Putamen (tissue), 1 donor: ENCODE results near the gene ARL15.
A peak's percentile ranks its signal among the peaks of the same experiment; 100 is the strongest.

Experiments
- DNase-seq: peaks from one replicate; pipeline ENCODE4 v3.0.0-alpha.2; 2016; ENCODE audit warnings: low spot score

The ARL15 gene

GRCh38 chr5:54205453-54205852 is 104.9 kb downstream of the ARL15 start:
- no peak for DNase-seq

- DNase-seq = no peak
These were observed 113.4 kb downstream of the ARL15 start for GRCh38 chr5:54197018-54197417.

- DNase-seq = no peak
These were observed 114.7 kb downstream of the ARL15 start for GRCh38 chr5:54195701-54196100.

DNA sequence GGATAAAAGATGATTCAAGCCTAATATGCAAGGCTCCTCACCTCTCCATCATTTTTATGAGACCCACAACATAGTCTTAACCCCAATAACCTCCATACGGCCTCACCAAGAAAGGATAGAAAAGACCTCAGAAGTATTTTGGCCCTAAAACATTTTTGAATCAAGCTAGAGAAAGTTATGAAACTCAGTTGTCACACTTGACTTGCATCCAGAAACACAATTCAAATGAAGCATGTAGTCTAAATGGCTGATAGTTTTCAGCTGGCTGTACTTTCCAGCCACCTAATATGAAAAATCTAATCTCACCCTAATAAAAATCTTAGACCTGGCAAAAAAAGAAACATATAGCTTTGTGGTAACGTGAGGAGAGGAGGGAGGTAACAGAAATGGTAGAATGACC is 116.1 kb downstream of the ARL15 start:
- DNase-seq = no peak

GRCh38 chr5:54187694-54188093 is 122.7 kb downstream of the ARL15 start:
- no peak for DNase-seq

DNA sequence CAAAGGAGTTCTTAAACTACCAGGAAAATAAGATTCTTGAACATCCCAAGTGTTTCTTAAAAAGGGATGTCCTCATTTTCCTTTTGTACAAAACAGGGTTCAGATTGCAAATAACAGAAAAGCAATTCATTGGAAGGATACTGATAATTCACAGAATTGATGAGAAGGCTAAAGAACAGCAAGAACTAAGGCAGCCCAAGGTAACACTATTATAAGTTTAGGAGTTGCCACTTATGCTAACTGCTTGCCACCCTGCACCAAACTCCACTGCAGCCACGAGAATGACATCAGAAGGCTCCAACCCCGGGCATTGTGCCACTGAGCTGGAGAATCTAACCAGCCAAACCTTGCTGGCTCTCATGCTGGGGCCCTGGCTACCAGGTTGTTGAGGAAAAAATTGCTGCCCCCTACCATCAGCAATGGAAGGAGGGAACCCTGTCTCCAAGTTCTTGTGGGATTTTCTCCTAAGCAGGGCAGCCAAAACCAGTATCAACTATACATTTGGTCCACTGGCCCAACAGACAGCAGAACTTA is 123.4 kb downstream of the ARL15 start:
- DNase-seq = no peak

- no peak for DNase-seq
These were observed 124.3 kb downstream of the ARL15 start for GRCh38 chr5:54186108-54186507.

GRCh38 chr5:54184806-54185205 is 125.6 kb downstream of the ARL15 start:
- no peak for DNase-seq

- no peak for DNase-seq
These were observed 129.7 kb downstream of the ARL15 start for GRCh38 chr5:54180630-54181031.

DNA sequence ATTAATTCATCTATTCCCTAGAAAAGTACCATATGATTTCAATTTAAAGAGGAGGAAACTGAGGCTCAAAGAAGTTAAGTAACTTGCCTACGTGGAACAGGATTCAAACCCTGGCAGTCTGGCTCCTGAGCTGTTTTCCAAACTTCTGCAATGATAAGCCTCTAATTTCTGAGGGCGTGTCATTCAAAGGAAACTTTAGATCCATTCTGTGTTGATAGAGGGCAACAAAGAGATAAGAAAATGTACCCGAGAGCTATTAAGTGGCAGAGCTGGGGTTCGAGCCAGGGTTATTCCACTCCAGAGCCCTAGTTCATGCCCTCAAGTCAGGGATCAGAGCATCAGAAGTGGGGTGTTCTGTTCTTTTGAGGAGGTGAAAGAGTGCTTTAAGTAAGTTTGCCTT is 131.4 kb downstream of the ARL15 start:
- no peak for DNase-seq

DNA sequence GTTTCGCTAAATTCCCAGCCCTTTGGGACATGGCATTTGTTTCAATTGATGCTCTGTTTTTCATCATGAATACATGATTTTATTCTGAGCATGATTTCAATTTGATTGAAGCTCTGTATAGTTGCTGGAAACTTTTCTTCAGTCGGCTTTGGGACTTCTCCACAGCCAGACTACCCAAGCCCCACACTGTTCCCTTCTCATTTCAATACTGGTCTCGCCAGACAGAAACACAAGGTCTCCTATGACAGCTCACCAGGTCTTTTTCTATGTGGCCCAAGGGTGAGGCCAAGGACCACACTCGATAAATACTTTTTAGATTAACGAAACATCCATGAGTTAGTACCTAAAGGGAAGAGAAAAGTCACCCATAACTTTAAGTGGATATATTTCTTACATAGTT is 132.2 kb downstream of the ARL15 start:
- peak; percentile 5 for DNase-seq

DNA sequence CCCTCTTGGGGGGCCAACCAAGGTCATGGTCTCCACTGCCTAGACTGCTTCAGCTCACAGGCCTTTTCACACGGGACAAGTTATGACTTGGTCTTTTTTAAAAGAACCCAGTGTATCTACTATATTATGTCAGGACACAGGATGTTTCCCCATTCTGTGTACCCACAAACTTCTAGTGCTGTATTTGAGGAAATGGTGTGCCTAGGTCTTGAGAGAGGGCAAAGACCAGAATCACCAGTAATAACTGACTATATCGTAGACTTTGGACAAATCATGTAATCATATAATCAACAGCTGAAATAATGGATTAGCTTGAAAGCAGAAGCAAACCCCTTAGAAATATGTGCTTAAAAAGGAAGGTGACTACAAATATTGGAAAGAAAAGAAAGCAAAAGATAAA is 133.3 kb downstream of the ARL15 start:
- no peak for DNase-seq

DNA sequence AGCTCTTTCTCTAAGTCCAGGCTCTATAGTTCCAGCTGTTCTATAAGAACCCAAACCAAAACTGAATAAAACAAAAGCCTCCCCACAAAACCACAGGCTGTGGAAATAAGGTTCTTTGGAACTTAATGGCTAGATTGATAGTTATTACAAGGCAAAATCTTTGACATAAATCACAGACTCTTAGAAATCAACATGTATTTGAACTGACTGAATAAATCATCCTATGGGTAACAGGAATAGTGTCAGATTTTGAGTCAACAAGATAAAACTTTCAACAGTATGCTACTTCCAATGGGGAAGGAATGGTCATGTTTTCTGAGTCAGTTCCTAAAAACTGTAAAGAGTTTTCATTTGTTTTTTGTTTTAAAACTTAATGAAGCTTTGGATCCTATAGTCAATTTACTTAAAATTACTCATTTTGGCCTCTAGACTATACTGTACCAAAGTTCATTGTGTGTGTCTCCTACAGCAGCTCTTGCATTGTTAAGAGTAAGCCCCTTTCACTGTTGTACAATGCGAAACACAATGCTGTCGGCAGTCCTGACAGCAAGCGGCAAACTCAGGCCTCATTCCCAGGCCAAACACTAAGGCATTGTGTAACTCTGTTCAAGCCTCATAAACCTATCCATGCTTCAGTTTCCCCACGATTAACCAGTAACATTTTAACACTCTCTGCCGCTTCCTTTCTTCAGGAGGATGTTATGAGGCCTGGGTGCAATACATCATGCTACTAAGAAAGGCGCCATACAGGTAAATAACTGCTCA is 134.1 kb downstream of the ARL15 start:
- DNase-seq = no peak

GRCh38 chr5:54173251-54173650 is 137.1 kb downstream of the ARL15 start:
- DNase-seq = no peak

DNA sequence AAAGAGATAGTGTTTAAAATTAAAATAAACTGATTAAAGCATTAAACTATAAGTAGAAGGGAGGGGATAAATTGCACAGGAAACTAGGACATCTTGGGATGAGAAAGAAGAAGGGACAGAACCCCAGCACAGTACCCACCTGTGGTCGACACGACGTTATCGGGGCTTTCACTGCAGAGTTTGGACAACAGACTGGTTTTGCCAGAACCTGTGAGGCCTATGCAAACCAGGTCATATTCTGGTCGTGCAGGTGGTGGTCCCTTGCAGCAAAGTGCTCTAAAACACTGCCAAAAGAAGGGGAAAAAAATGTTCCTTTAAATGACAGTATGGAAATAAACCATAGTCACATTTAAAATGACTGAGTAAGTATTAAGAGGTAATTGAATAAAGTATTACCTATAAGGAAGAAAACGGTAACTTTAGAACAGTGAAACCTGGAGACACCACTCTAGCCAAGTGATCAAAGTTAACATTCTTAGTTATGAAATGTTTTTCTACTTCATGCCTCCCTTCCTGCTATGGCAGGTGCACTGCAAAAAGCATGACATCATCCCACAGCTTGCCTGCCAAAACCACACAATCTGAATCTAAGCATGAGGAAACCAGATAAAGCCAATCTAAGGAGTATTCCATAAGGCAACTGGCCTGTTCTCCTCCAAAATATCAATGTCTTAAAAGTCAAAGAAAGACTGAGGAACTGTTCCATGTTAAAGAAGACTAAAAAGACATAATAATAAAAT is 138.6 kb downstream of the ARL15 start:
- no peak for DNase-seq

- DNase-seq = no peak
These were observed 144.7 kb downstream of the ARL15 start for GRCh38 chr5:54165687-54166086.

- no peak for DNase-seq
These were observed 148.2 kb downstream of the ARL15 start for GRCh38 chr5:54162184-54162583.

DNA sequence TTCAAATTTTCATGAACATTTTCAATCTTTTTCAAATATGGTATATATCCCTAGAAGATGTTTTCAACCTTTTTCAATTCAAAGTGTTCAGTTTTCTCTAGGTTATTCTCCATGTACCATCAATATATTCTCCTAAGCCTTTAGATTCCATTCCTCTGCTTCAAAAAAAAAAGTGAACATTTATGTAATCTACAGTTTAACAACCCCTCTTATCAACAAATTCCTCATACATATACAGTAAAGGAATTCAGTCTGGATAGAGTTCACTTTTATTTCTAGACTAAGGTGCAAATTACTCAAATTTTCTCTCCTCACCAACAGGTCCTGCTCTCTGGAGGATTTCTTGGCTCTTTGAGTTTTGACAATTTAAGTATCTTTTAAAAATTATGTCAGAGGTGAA is 150.0 kb downstream of the ARL15 start:
- no peak for DNase-seq

DNA sequence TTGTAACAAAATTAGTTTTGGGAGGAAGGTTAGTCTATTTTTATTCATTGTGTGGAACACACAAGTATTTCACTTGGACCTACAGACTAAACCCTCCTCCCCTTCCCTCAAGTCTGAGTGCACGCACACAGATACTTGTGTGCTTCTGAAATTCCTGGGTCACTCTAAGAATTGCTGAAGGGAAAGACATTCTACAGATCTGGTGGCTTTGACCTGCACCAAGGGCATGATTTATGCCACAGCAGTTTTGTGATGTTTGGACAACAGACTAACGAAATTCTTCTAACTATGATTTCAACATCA is 150.5 kb downstream of the ARL15 start:
- DNase-seq = no peak

DNA sequence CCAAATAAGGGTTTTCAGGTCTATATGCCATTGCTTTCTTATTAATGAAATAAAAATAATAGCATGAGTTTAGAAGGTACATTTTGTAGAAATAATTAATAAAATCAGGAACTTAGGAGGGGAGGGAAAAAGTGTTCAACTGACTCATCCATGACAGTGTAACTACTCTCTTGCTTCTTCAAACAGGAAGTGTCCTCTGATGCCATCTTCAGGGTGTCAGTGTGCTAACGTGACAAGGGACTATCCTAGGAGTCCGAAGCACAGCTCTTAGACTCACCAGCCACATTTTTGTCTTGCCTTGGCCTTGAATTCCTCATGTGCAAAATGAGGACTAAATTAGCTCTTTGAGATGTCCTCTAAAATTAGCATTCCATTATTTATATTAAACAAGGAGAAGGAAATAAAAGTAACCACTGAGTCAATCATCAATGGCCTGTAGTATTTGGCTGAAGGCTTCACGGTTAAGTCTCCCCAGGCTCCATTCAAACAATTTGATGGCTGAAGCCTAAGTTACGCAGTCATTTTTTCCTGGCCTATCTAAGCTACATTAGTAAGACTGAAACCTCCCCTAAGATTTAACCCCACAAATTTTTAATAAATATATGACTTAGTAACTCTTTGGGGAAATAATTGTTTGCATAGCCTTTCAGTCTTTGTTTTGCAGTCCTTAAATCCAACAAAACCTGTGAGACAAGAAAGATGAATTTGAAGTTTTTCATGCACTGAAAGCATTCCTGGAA is 151.1 kb downstream of the ARL15 start:
- no peak for DNase-seq

DNA sequence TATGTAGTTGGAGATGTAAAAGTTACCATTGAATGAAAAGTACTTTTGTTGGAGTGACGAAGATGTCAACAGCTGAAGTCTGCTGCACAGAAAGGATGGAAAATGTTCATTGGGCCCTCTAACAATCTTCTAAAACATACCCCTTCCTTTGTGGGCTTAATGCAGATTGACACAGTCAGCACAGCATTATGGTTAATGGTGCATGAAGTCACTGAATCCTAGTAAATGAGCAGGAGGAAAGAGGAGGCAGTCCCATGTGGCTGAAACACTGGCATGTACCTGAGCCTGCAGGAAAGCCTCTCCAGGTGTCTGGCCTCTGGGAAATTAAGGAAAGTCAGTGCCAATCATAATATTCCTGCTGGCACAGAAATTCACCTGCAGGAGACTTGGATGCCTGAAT is 153.8 kb downstream of the ARL15 start:
- DNase-seq = no peak

- no peak for DNase-seq
These were observed 159.5 kb downstream of the ARL15 start for GRCh38 chr5:54150841-54151240.

GRCh38 chr5:54148858-54149257 is 161.5 kb downstream of the ARL15 start:
- no peak for DNase-seq
